OCI-LY7 (cell line): ENCODE measurements around the gene DIPK1B. TPM values are rescaled to one million over a fixed set of nuclear protein-coding genes. Genes with fewer than 3 reads are reported as not detected.

Experiments
- microRNA-seq: library from miRNA; unstranded; fragments of <30 nt; microRNA quantifications from one replicate; pipeline ENCODE4 v1.2.0, GENCODE V29; 2022; ENCODE audit warnings: borderline replicate concordance
- small RNA-seq: library from RNA; depleted of rRNA; stranded (forward); fragments of <200 nt; gene quantifications from one replicate; pipeline ENCODE3, GENCODE V24; 2014
- total RNA-seq, 2 experiments: library from RNA; depleted of rRNA in 1 of 2; stranded (reverse); fragments of >200 nt in 1 of 2; shearing (Covaris generic) in 1 of 2; gene quantifications; 2 replicates each; pipeline ENCODE4 v1.2.3, GENCODE V29; 2014 to 2022

Gene DIPK1B
- total RNA-seq, 2 experiments from 2014 or later: 0.30 to 13.3 TPM

Small RNA genes lying within 50 kb of the gene (microRNA-seq; reads per million reads assigned to microRNA genes)
- gene MIR126: 101 reads per million, percentile 57 among the genes with 10 or more reads in this experiment
- gene MIR6722: not detected

Small RNA genes lying within 50 kb of the gene (small RNA-seq; reads per million reads assigned to genes)
- gene MIR126: not detected
- gene MIR6722: not detected

Other genes starting within 250 kb of the DIPK1B start
- gene SEC16A, start 229.5 kb upstream of the DIPK1B start, total RNA-seq (2014; rRNA removed; shearing (Covaris generic)): 15.5 and 23.7 TPM in 2 replicates
- gene SEC16A, start 229.5 kb upstream of the DIPK1B start, total RNA-seq (2022): 52.0 and 60.1 TPM in 2 replicates
- 9.3 and 17.6 TPM in 2 replicates for gene NOTCH1, start 166.5 kb upstream of the DIPK1B start, total RNA-seq (2014; rRNA removed; shearing (Covaris generic))
- 15.5 and 17.9 TPM in 2 replicates for gene NOTCH1, start 166.5 kb upstream of the DIPK1B start, total RNA-seq (2022)
- not detected in 2 replicates for gene EGFL7, start 49.7 kb upstream of the DIPK1B start, total RNA-seq (2014; rRNA removed; shearing (Covaris generic))
- gene EGFL7, start 49.7 kb upstream of the DIPK1B start, total RNA-seq (2022): not detected in 2 replicates
- 20.8 and 29.6 TPM in 2 replicates for gene AGPAT2, start 25.1 kb upstream of the DIPK1B start, total RNA-seq (2014; rRNA removed; shearing (Covaris generic))
- gene AGPAT2, start 25.1 kb upstream of the DIPK1B start, total RNA-seq (2022): 15.2 and 18.3 TPM in 2 replicates
- not detected in 2 replicates for gene LCN10, start 30.4 kb downstream of the DIPK1B start, total RNA-seq (2014; rRNA removed; shearing (Covaris generic))
- gene LCN10, start 30.4 kb downstream of the DIPK1B start, total RNA-seq (2022): not detected in 2 replicates
- gene LCN6, start 36.0 kb downstream of the DIPK1B start, total RNA-seq (2014; rRNA removed; shearing (Covaris generic)): not detected in 2 replicates
- gene LCN6, start 36.0 kb downstream of the DIPK1B start, total RNA-seq (2022): not detected in 2 replicates
- gene LCN8, start 45.7 kb downstream of the DIPK1B start, total RNA-seq (2014; rRNA removed; shearing (Covaris generic)): not detected in 2 replicates
- not detected in 2 replicates for gene LCN8, start 45.7 kb downstream of the DIPK1B start, total RNA-seq (2022)
- not detected in 2 replicates for gene LCN15, start 51.9 kb downstream of the DIPK1B start, total RNA-seq (2014; rRNA removed; shearing (Covaris generic))
- gene LCN15, start 51.9 kb downstream of the DIPK1B start, total RNA-seq (2022): not detected in 2 replicates
- 61.9 and 70.2 TPM in 2 replicates for gene TMEM141, start 78.8 kb downstream of the DIPK1B start, total RNA-seq (2014; rRNA removed; shearing (Covaris generic))
- 41.5 and 43.2 TPM in 2 replicates for gene TMEM141, start 78.8 kb downstream of the DIPK1B start, total RNA-seq (2022)
- 1.3 and 2.2 TPM in 2 replicates for gene CCDC183, start 83.8 kb downstream of the DIPK1B start, total RNA-seq (2014; rRNA removed; shearing (Covaris generic))
- gene CCDC183, start 83.8 kb downstream of the DIPK1B start, total RNA-seq (2022): 0.44 and 0.88 TPM in 2 replicates
- 97.0 and 113 TPM in 2 replicates for gene RABL6, start 95.4 kb downstream of the DIPK1B start, total RNA-seq (2014; rRNA removed; shearing (Covaris generic))
- 126 and 133 TPM in 2 replicates for gene RABL6, start 95.4 kb downstream of the DIPK1B start, total RNA-seq (2022)
- 2.4 and 2.5 TPM in 2 replicates for gene AJM1, start 129.9 kb downstream of the DIPK1B start, total RNA-seq (2014; rRNA removed; shearing (Covaris generic))
- 4.6 and 5.1 TPM in 2 replicates for gene AJM1, start 129.9 kb downstream of the DIPK1B start, total RNA-seq (2022)
- gene PHPT1, start 136.8 kb downstream of the DIPK1B start, total RNA-seq (2014; rRNA removed; shearing (Covaris generic)): 56.9 and 81.9 TPM in 2 replicates
- 42.4 and 49.9 TPM in 2 replicates for gene PHPT1, start 136.8 kb downstream of the DIPK1B start, total RNA-seq (2022)
- gene MAMDC4, start 139.8 kb downstream of the DIPK1B start, total RNA-seq (2014; rRNA removed; shearing (Covaris generic)): 11.7 and 14.0 TPM in 2 replicates
- 12.7 and 14.2 TPM in 2 replicates for gene MAMDC4, start 139.8 kb downstream of the DIPK1B start, total RNA-seq (2022)
- 272 and 409 TPM in 2 replicates for gene EDF1, start 153.7 kb downstream of the DIPK1B start, total RNA-seq (2014; rRNA removed; shearing (Covaris generic))
- 222 and 246 TPM in 2 replicates for gene EDF1, start 153.7 kb downstream of the DIPK1B start, total RNA-seq (2022)
- 31.4 and 34.7 TPM in 2 replicates for gene TRAF2, start 173.9 kb downstream of the DIPK1B start, total RNA-seq (2014; rRNA removed; shearing (Covaris generic))
- 40.5 and 43.7 TPM in 2 replicates for gene TRAF2, start 173.9 kb downstream of the DIPK1B start, total RNA-seq (2022)
- gene FBXW5, start 232.2 kb downstream of the DIPK1B start, total RNA-seq (2014; rRNA removed; shearing (Covaris generic)): 78.7 and 89.6 TPM in 2 replicates
- gene FBXW5, start 232.2 kb downstream of the DIPK1B start, total RNA-seq (2022): 59.1 and 63.3 TPM in 2 replicates
- 0.95 and 1.0 TPM in 2 replicates for gene C8G, start 232.7 kb downstream of the DIPK1B start, total RNA-seq (2014; rRNA removed; shearing (Covaris generic))
- gene C8G, start 232.7 kb downstream of the DIPK1B start, total RNA-seq (2022): 2.1 and 2.2 TPM in 2 replicates
- 0.95 and 6.5 TPM in 2 replicates for gene LCN12, start 239.7 kb downstream of the DIPK1B start, total RNA-seq (2014; rRNA removed; shearing (Covaris generic))
- 3.5 and 3.7 TPM in 2 replicates for gene LCN12, start 239.7 kb downstream of the DIPK1B start, total RNA-seq (2022)